ENCODE results near the gene NAGK.

The NAGK gene

DNA sequence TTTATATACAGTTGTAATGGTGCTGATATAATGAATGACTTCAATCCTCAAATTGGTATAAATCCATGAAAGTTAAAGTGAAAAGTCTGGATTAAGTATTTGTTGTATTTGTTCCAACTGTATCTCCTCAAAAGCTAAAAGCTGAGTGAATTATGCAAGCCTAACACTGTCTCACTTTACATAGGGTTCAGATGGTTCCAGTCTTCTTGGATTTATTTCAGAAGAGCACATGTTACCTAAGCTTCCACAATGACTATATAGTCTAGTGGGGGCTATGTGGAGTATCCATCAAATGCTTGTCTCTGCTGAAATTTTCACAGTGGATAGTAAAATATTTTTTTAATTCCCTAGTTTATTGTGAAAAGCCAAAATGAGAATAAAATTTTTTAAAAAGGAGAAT, 48.6 kb downstream of the NAGK start:
- no peak for DNase-seq

DNA sequence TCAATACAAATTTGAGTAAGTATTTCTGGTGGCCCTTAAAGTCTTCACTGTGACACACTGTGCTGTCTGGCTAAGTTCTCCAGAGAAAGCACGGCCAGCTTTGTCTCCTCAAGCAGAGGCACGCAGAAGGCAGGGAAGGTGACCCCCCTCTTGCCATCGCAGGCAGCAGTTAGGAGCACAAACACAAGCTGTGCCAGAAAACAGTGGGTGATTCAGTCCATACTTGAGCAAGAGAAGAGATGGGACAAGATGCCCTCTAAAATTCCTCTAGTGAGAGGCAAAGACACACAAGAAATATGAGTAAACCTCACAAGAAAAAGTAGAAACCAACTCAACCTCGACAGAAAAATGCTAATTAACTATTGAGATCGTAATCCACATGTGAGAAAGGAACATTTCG, 51.7 kb downstream of the NAGK start:
- no peak for DNase-seq

DNA sequence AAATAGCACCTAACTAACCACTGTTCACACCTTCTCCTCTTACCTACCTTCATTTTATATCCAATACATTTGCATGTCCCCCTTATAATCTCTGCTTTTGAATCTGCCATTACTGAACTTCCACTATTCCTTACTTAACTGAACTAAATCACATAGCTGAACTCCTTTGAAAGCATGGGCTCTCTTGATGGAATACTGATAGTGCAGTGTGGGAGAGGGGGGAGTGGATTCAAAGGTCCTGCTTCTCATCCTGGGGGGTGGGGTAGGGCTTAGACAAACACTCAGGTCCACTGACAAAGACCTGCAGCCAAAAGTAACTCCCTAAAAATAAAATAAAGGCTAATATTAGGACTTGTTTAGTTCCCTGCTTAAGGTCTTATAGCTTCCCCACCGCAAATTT, 53.0 kb downstream of the NAGK start:
- no peak for DNase-seq

DNA sequence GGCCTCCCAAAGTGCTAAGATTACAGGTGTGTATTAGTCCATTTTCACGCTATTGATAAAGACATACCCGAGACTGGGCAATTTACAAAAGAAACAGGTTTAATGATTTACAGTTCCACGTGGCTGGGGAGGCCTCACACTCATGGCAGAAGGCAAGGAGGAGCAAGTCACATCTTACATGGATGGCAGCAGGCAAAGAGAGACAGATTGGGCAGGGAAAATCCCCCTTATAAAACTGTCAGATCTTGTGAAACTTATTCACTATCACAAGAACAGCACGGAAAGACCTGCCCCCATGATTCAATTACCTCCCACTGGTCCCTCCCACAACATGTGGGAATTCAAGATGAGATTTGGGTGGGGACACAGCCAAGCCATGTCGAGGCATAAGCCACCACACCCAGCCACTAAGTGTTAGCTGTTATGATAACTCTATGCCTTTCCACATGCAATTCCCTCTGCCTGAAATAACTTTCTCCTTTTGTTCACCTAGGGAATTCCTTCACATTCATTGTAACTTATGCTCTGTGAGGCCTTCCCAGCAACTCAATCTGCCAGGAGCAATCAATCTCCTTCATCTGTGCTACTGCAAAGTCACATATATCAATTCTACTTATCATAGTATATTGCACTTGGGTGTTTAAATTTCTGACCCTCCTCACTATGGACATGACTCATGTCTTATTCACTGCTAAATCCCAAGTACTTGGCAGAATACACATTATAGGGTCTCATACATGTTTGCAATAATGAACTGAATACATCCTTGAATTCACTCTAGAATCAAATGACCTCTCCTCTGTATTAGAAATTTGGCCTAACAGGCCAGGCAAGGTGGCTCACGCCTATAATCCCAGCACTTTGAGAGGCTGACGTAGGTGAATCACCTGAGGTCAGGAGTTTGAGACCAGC, 54.2 kb downstream of the NAGK start:
- DNase-seq = no peak

DNA sequence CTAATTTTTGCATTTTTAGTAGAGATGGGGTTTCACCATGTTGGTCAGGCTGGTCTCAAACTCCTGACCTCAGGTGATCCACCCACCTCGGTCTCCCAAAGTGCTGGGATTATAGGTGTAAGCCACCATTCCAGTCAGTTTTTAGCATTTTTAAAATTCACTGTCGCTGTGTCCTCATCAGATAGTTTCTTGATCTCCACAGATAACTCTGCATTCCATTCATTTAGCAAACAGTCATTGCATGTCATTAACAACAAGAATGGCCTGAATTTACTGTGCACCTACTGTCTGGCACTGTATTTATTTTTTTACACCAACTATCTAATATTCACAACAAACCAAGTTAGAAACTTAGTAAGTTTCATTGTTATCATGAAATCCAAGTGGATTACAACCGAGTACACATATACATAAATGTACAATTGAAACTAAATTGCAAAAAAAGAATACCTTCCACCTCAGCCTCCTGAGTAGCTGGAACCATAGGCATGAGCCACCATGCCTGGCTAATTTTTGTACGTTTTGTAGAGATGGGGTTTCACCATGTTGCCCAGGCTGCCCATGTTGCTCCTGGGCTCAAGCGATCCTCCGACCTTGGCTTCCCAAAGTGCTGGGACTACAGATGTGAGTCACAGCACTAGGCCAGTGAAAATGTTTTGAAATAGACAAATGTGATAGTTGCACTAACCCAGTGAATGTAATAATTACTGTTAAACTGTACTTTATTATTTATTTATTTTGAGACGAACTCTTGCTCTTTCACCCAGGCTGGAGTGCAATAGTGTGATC, 57.3 kb downstream of the NAGK start:
- DNase-seq = no peak

DNA sequence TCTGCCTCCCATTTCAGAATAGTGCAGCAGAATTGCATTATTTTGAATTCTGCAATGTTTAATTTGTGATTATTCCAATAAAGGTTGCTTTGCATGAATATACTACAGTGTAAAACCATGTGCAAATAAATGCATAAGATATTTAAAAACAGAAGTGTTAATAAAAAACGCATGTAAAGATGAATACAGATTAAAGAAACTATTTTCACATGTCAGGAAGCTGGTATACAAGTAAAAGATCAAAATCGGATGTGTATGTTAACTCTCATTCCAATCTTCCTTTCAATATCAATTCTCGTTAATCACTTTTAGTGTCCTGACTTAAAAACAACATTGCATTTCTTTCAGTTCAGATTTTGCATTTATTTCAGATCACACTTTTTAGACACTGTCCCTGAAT, 58.5 kb downstream of the NAGK start:
- no peak for DNase-seq
